Spleen (tissue), 11 donors: ENCODE data around the gene CIITA. TPM values are rescaled to one million over a fixed set of nuclear protein-coding genes. Genes with fewer than 3 reads are reported as not detected.

Source experiments
- DNase-seq: peaks from one replicate; pipeline ENCODE4 v3.0.0-alpha.2; 2020
- H3K27ac ChIP-seq, 8 donors: fragments of 200-600 bp; sonication (generic) in 7 of 8; 1 replicate in 4 of 8; 2 replicates in 4 of 8; pipeline versions ENCODE4 v1.5.0 to v1.8.0; 2016 to 2021; ENCODE audit warnings: inconsistent platforms in 4 of 8, mild to moderate bottlenecking in 4 of 8, moderate library complexity in 1 of 8
- H3K27me3 ChIP-seq, 7 donors: fragments of 200-600 bp; sonication (generic) in 6 of 7; replicated peaks in 1 of 7; 1 replicate in 4 of 7; 2 replicates in 3 of 7; pipeline versions ENCODE4 v1.5.0 to v1.8.0; 2016 to 2021; ENCODE audit warnings: inconsistent platforms in 3 of 7, mild to moderate bottlenecking in 1 of 7
- H3K36me3 ChIP-seq, 6 donors: fragments of 200-600 bp; sonication (generic) in 5 of 6; 1 replicate in 4 of 6; 2 replicates in 2 of 6; pipeline versions ENCODE4 v1.5.0 to v1.8.0; 2016 to 2021; ENCODE audit warnings: inconsistent platforms in 2 of 6
- H3K4me1 ChIP-seq, 6 donors: fragments of 200-600 bp; sonication (generic) in 5 of 6; 1 replicate in 3 of 6; 2 replicates in 3 of 6; pipeline versions ENCODE4 v1.5.0 to v1.8.0; 2016 to 2021; ENCODE audit warnings: inconsistent platforms in 3 of 6
- H3K4me3 ChIP-seq, 8 donors: fragments of 200-600 bp; sonication (generic) in 7 of 8; 1 replicate in 4 of 8; 2 replicates in 4 of 8; pipeline versions ENCODE4 v1.5.0 to v1.8.0; 2016 to 2021; ENCODE audit warnings: inconsistent platforms in 4 of 8, mild to moderate bottlenecking in 4 of 8, moderate library complexity in 2 of 8
- H3K9me3 ChIP-seq, 8 donors: fragments of 200-600 bp; sonication (generic) in 7 of 8; 1 replicate in 4 of 8; 2 replicates in 4 of 8; pipeline versions ENCODE4 v1.5.0 to v1.8.0; 2016 to 2021; ENCODE audit warnings: inconsistent platforms in 4 of 8
- POLR2A ChIP-seq, 3 donors: fragments of 450-650 bp; IDR thresholded peaks; one replicate each; pipeline ENCODE4 v1.5.1; 2017; ENCODE audit warnings: antibody characterized with exemption in 3 of 3, mild to moderate bottlenecking in 1 of 3
- POLR2AphosphoS5 ChIP-seq, 3 donors: sonication (generic); formaldehyde crosslinking; IDR thresholded peaks; one replicate each; pipeline ENCODE4 v1.5.1; 2017; ENCODE audit warnings: antibody characterized with exemption in 3 of 3
- WGBS, 5 donors: extraction: QIAGEN DNeasy Blood & Tissue Kit in 3 of 5; methylation state at CpG; one replicate each; pipeline versions ENCODE4 v1.1.5 to v1.1.7; 2013 to 2018; 5-methylcytosine and 5-hydroxymethylcytosine counted together
- intact Hi-C: fragments of 100-400 bp; cut with DNase I; formaldehyde crosslinking; loops from one replicate; pipeline ENCODE4 v1.15.0; 2023; ENCODE audit warnings: low total_unique reads
- polyA plus RNA-seq, 3 donors: library from polyadenylated mRNA; stranded (reverse); fragments of 200-250 nt; gene quantifications; one replicate each; pipeline ENCODE4 v1.2.1, GENCODE V29; 2013
- total RNA-seq, 7 donors: library from RNA; depleted of rRNA in 3 of 7; stranded (reverse); fragments of >200 nt in 3 of 7; fragmentation: NEBNext Ultra II Directional in 4 of 7; extraction: Animal tissue kit (Norgen Biotek cat#: 25700) in 4 of 7; gene quantifications; one replicate each; pipeline versions ENCODE4 v1.1.0 to v1.2.1, GENCODE V29; 2016 to 2021
- TF ChIP-seq, protein P1 (sequence below), 11 experiments: fragments of 200-600 bp in 7 of 11; fragments of 450-650 bp in 4 of 11; sonication (generic) in 4 of 11; IDR thresholded peaks in 8 of 11; conservative IDR thresholded peaks in 3 of 11; 1 replicate in 7 of 11; 2 replicates in 4 of 11; pipeline versions ENCODE4 v1.4.0 to v1.8.0; 2016 to 2021; ENCODE audit warnings: antibody characterized with exemption in 11 of 11, inconsistent platforms in 4 of 11, mild to moderate bottlenecking in 1 of 11
- donor health status: healthy with polysubstance abuse.
- donor health status: DM: no; HTN: no; CAD: no; lungs with moderate emphysema.
- donor health status: DM: no; HTN: no; CAD: no.
- donor health status: Bipolar disorder and iron deficiency.
- donor health status: healthy.
- donor health status: DM: no; HTN: no; CAD: no.
- donor health status: DM: yes; HTN: yes; CAD: no.

CIITA gene
- total and polyA plus RNA-seq, 10 donors: 67.0 to 179 (median 125) TPM

- no peak for TF ChIP-seq POLR2A (IDR thresholded peaks at IDR 0.05)
- TF ChIP-seq, protein P1, sequence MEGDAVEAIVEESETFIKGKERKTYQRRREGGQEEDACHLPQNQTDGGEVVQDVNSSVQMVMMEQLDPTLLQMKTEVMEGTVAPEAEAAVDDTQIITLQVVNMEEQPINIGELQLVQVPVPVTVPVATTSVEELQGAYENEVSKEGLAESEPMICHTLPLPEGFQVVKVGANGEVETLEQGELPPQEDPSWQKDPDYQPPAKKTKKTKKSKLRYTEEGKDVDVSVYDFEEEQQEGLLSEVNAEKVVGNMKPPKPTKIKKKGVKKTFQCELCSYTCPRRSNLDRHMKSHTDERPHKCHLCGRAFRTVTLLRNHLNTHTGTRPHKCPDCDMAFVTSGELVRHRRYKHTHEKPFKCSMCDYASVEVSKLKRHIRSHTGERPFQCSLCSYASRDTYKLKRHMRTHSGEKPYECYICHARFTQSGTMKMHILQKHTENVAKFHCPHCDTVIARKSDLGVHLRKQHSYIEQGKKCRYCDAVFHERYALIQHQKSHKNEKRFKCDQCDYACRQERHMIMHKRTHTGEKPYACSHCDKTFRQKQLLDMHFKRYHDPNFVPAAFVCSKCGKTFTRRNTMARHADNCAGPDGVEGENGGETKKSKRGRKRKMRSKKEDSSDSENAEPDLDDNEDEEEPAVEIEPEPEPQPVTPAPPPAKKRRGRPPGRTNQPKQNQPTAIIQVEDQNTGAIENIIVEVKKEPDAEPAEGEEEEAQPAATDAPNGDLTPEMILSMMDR (IDR thresholded peaks at IDR 0.05 in 8 of 11, conservative IDR thresholded peaks at IDR 0.05 in 3 of 11): peak in 4 of 11 experiments; percentile 12 to 52 (median 32)
- no peaks in the 10 kb centered on the region for H3K27me3 ChIP-seq
- H3K4me1 ChIP-seq: peaks cover 18 to 85% (median 48%) of the 10 kb centered on the region in 6 donors
- H3K27ac ChIP-seq: peak overlapping the region in 3 of 8 donors; percentile 64 to 78 (median 69)
- peaks cover 0 to 100% (median 45%) of the 10 kb centered on the region in 6 donors for H3K36me3 ChIP-seq
- no peak for DNase-seq
- 66 to 75% (median 71%) methylated on average over 7 of the region's 7 CpGs for WGBS, 5 donors
- no peaks in the 10 kb centered on the region for H3K9me3 ChIP-seq
- intact Hi-C loops: loop anchor here (10.0 kb wide), 2 partner anchors 174 to 394 kb away; partner anchors contain the start of gene NUBP1
- no peak overlapping the region for H3K4me3 ChIP-seq
Measured at GRCh38 chr16:10919003-10919351, 42.0 kb downstream of the CIITA start.

- intact Hi-C loops: no loop called here
- H3K27me3 ChIP-seq: no peaks in the 10 kb centered on the region
- 73 to 91% (median 90%) methylated on average over 15 of the region's 15 CpGs for WGBS, 5 donors
Measured at GRCh38 chr16:10920726-10921427, 43.9 kb downstream of the CIITA start.

GRCh38 chr16:10921536-10922327, 44.7 kb downstream of the CIITA start:
- H3K4me3 ChIP-seq: no peak overlapping the region
- H3K36me3 ChIP-seq: peaks cover 6 to 100% (median 61%) of the 10 kb centered on the region in 6 donors
- WGBS, 5 donors: 66 to 90% (median 85%) methylated on average over 7 to 10 of the region's 10 CpGs
- TF ChIP-seq POLR2AphosphoS5 (IDR thresholded peaks at IDR 0.05): peak; percentile 20 to 78 (median 75)
- TF ChIP-seq POLR2A (IDR thresholded peaks at IDR 0.05): no peak
- intact Hi-C loops: no loop called here
- H3K4me1 ChIP-seq: peaks cover 11 to 66% (median 37%) of the 10 kb centered on the region in 6 donors
- peak; percentile 30 for DNase-seq
- H3K27me3 ChIP-seq: no peaks in the 10 kb centered on the region
- peak overlapping the region in 7 of 8 donors; percentile 5 to 76 (median 57) for H3K27ac ChIP-seq
- no peaks in the 10 kb centered on the region for H3K9me3 ChIP-seq

More at GRCh38 chr16:10920726-10921427, 43.9 kb downstream of the CIITA start:
- TF ChIP-seq POLR2A (IDR thresholded peaks at IDR 0.05): no peak
- TF ChIP-seq POLR2AphosphoS5 (IDR thresholded peaks at IDR 0.05): no peak
- TF ChIP-seq, protein P1 (IDR thresholded peaks at IDR 0.05 in 8 of 11, conservative IDR thresholded peaks at IDR 0.05 in 3 of 11): no peak
- peak; percentile 47 for DNase-seq
- H3K9me3 ChIP-seq: no peaks in the 10 kb centered on the region
- peak overlapping the region in 4 of 8 donors; percentile 57 to 76 (median 66) for H3K27ac ChIP-seq
- H3K36me3 ChIP-seq: peaks cover 0 to 100% (median 59%) of the 10 kb centered on the region in 6 donors
- H3K4me1 ChIP-seq: peaks cover 11 to 74% (median 41%) of the 10 kb centered on the region in 6 donors
- no peak overlapping the region for H3K4me3 ChIP-seq

DNA sequence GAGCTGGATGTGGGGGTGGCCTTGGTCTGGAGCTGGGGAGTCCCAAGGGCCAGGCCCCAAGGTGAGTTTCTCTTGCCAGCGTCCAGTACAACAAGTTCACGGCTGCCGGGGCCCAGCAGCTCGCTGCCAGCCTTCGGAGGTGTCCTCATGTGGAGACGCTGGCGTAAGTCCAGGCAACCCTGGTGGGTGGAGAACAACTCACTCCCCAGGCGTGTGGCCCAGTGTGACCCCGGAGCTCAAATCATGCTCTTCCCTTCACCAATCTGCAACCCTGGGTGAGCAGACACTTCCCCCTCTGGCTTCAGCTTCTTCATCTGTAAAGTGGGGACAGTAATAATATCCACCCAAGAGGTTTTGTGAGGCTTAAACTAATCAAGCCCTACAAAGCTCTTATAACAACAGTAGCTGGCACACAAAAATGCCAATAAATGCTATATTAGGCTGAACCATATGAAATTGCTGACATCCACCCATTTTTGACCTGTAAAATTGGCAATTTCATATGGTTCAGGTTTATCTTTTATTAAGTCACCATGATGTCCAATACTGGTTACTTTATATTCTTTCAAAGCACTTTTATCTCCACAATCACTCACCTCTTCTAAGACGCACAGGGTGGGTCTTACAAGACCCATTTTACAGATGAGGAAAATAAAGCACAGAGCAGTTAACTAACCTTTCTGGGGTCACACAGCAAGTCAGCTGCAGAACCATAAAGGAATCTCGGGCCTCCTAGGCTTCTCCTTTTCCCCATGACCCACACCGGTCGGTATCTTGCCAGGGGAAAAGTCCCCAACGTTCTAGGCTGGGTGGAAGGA, 45.5 kb downstream of the CIITA start:
- Histone ChIP-seq H3K9me3 (no peaks in the 10 kb centered on the region), H3K4me1 (peaks cover 11 to 59% (median 34%) of the 10 kb centered on the region in 6 donors), H3K27me3 (no peaks in the 10 kb centered on the region), H3K36me3 (peaks cover 6 to 100% (median 65%) of the 10 kb centered on the region in 6 donors), H3K27ac (peak overlapping the region in 7 of 8 donors; percentile 5 to 76 (median 57)), H3K4me3 (no peak overlapping the region)
- TF ChIP-seq, protein P1 (IDR thresholded peaks at IDR 0.05 in 8 of 11, conservative IDR thresholded peaks at IDR 0.05 in 3 of 11): no peak
- TF ChIP-seq POLR2AphosphoS5 (IDR thresholded peaks at IDR 0.05) (peak in 2 of 3 donors; percentile 58 to 59), POLR2A (IDR thresholded peaks at IDR 0.05) (no peak)
- intact Hi-C loops: no loop called here
- WGBS, 5 donors: 62 to 87% (median 74%) methylated on average over 7 to 14 of the region's 14 CpGs
- peak; percentile 85 for DNase-seq
